NCI-H1092 (cell line): ENCODE results near the gene HDAC9.
"Not testable (repeated sequence)": the region's sequence is repeated elsewhere in the genome, so short reads cannot be mapped to it uniquely, and the experiment has no call there.

ENCODE experiments used
- DNase-seq: peaks from one replicate; lab custom pipeline; 2025; lab: John Stamatoyannopoulos, UW

HDAC9 gene

GRCh38 chr7:18900236-18900635 lies 404.7 kb downstream of the HDAC9 start:
- no peak for DNase-seq

GRCh38 chr7:18900803-18901202 lies 405.3 kb downstream of the HDAC9 start:
- DNase-seq, result no peak

GRCh38 chr7:18901351-18901750 lies 405.8 kb downstream of the HDAC9 start:
- DNase-seq, result no peak

GRCh38 chr7:18901982-18902421 lies 406.5 kb downstream of the HDAC9 start:
- no peak for DNase-seq

- no peak for DNase-seq
These were observed 407.3 kb downstream of the HDAC9 start for GRCh38 chr7:18902892-18903291.

- DNase-seq, result no peak
These were observed 408.1 kb downstream of the HDAC9 start for GRCh38 chr7:18903695-18904094.

GRCh38 chr7:18905316-18905943 lies 409.9 kb downstream of the HDAC9 start:
- DNase-seq, result no peak

- no peak for DNase-seq
These were observed 411.4 kb downstream of the HDAC9 start for GRCh38 chr7:18906901-18907300.

- DNase-seq, result no peak
These were observed 417.6 kb downstream of the HDAC9 start for GRCh38 chr7:18913106-18913505.

- no peak for DNase-seq
These were observed 421.3 kb downstream of the HDAC9 start for GRCh38 chr7:18916826-18917225.

GRCh38 chr7:18927134-18927533 lies 431.6 kb downstream of the HDAC9 start:
- DNase-seq, result no peak

- DNase-seq, result no peak
These were observed 440.7 kb downstream of the HDAC9 start for GRCh38 chr7:18936265-18936664.

- no peak for DNase-seq
These were observed 444.4 kb downstream of the HDAC9 start for GRCh38 chr7:18939771-18940592.

GRCh38 chr7:18940593-18941134 lies 445.1 kb downstream of the HDAC9 start:
- no peak for DNase-seq

- no peak for DNase-seq
These were observed 445.7 kb downstream of the HDAC9 start for GRCh38 chr7:18941207-18941606.

- no peak for DNase-seq
These were observed 453.0 kb downstream of the HDAC9 start for GRCh38 chr7:18948521-18948920.

GRCh38 chr7:18952846-18953245 lies 457.3 kb downstream of the HDAC9 start:
- no peak for DNase-seq

- DNase-seq, result no peak
These were observed 463.1 kb downstream of the HDAC9 start for GRCh38 chr7:18958627-18959026.

- no peak for DNase-seq
These were observed 465.2 kb downstream of the HDAC9 start for GRCh38 chr7:18960725-18961124.

GRCh38 chr7:18962031-18962430 lies 466.5 kb downstream of the HDAC9 start:
- DNase-seq, result no peak

GRCh38 chr7:18965657-18966056 lies 470.1 kb downstream of the HDAC9 start:
- no peak for DNase-seq

- DNase-seq, result not testable (repeated sequence)
These were observed 472.2 kb downstream of the HDAC9 start for GRCh38 chr7:18967755-18968154.

GRCh38 chr7:18971839-18972238 lies 476.3 kb downstream of the HDAC9 start:
- no peak for DNase-seq
